Stimulated activated CD4-positive, alpha-beta T cell treated with anti-CD3 and anti-CD28 coated beads, TNF-alpha, amount 100 ng/mL, for 1 hour (primary cell): ENCODE data around the gene HK1.

Source experiments
- DNase-seq, 3 donors: peaks; one replicate each; pipeline ENCODE4 v3.0.0-alpha.2; 2020; ENCODE audit warnings: low read depth in 3 of 3, low spot score in 1 of 3

The HK1 gene

DNA sequence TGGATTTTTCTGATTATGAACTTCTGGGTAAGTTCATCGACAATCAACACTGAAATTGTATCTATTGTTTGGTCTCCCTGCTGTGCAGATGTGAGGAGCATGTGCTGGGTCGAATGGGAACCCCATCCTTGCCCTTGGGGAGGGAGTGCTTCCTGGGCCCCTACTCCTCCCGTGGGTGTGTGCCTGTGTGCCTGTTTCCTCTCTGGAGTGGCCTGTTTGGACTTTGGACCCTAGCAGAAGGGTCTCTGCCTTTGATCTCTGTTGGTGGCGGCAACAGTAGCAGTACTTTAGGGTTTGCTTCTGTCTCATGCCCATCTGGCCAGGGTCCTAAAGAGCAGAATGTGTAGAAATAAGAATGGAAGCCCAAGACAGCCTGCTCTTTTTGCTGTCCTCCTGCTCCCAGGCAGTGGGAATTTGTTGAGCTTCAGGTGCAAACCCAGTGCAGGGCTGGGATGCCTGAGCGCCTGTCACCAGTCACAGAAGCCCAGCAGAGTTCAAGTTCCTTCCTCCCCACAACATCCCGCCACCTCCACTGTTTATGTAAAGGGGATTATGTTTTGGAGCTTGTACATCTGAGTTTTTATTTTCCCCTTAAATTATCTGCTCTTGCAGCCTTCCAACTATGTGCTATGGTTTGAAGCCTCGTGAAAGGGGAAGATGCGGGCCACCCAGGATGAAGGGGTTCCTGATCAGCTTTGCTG, 139.9 kb downstream of the HK1 start:
- DNase-seq = no peak

DNA sequence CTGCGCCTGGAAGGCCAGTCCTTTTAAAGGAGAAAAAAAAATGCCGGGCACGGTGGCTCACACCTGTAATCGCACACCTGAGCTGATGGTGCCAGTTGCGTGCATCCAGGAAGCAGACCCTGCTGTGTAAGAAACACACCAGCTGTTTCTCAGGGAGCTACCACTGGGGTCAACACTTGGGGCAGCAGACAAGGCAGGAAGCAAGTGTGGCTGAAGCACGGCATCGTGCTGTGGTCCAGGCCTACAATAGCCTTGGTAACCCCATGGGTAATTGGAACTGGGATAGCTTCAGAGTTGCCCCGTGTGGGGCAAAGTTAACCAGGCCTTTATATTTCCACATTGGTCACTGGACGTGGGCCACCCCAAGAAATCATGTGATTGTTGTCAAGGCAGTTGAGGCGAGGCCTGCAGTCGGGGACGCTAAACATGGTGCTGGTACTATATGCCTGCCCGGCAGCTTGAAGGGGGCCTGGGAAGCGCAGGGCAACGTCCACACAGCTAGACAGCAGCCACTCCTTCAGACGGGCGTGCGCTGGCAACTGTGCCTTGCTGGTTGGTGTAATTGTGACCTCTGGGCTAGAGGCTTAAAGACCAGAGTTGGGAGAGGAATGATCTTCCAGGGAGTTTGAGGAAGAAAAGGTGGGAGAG, 140.9 kb downstream of the HK1 start:
- no peak for DNase-seq

DNA sequence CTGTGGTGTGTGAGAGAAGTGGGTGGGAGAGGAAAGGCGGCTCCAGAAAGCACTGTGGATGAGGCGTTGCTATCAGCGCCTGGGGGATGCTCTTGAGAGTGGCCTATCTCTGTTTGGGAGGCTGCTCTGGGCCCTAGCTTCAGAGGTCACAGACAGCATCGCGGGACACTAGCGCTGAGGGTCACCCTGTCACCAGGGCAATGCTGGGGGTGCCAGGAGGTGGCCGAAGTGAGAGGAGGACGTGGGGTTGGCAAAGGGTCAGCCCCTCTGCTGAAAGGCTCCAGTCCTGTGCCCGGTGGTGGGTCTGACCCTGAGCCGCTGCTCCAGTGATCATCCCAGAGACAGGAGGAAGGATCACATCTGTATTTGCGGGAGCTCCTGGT, 141.4 kb downstream of the HK1 start:
- DNase-seq = no peak

DNA sequence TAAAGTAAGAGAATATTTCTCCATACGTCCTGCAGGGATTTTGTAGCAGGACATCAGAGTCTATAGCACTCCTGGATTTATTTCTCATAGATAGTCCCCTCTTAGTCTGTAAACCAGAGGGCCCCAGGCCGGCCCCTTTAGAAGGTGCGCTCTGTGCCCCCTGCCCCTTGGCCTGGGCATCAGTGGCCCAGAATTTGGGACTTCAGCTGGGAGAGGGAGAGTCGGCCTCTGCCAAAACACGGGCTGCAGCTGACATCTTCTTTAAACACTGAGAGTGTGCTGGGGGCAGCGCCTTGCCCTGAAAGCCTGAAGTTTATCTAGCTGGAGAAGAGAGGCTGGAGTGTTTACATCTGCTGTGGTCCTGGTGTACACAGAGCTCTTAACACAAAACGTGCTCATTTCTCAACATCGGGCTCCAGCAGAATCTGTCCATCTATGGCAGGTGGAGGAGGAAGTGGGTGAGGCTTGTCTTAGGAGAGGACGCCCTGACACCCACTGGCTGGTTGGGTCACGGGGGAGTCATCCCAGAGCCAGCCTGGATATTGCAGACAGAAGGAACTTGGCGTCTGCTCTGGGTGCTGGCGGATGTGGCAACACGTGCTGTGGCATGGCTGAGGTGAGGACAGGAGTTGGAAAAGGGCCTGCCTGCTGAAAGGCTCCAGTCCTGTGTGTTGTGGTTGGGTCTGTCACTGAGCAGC, 143.5 kb downstream of the HK1 start:
- no peak for DNase-seq

DNA sequence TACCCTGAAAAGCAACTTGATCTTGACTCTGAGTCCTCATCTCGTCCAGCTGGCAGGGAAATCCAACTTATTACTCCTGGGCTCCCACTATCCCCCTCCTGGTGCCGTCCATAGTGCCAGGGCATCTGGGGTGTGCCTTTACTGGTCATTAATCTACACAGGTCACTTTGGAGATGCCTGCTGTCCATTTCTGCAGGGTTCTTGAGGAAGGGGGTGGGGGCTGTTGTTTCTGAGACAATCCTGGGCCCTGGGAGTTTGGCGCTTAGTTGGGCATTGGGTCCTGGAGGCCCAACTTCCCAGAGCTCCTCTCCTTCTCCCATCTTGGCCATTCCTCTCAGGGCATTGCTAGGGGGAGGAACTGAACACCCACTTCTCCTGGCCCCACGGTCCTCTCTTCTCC, 144.4 kb downstream of the HK1 start:
- DNase-seq = no peak

DNA sequence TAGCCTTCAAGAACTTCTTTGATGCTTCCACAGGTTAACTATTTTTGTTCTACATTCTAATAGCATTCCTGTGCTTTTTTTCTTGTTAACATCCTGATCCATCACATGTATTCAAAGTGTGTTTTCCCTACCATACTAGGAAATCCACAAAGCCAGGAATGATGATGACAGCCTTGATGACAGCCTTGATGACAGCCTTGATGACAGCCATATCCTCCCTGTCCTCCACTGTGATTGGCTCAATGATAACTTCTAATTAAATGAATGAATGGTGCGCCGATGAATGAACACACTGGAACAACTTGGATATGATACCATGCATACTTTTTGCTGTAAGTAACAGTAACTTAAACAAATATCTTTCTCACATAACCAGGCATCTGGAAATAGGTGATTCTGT, 146.7 kb downstream of the HK1 start:
- DNase-seq = no peak

DNA sequence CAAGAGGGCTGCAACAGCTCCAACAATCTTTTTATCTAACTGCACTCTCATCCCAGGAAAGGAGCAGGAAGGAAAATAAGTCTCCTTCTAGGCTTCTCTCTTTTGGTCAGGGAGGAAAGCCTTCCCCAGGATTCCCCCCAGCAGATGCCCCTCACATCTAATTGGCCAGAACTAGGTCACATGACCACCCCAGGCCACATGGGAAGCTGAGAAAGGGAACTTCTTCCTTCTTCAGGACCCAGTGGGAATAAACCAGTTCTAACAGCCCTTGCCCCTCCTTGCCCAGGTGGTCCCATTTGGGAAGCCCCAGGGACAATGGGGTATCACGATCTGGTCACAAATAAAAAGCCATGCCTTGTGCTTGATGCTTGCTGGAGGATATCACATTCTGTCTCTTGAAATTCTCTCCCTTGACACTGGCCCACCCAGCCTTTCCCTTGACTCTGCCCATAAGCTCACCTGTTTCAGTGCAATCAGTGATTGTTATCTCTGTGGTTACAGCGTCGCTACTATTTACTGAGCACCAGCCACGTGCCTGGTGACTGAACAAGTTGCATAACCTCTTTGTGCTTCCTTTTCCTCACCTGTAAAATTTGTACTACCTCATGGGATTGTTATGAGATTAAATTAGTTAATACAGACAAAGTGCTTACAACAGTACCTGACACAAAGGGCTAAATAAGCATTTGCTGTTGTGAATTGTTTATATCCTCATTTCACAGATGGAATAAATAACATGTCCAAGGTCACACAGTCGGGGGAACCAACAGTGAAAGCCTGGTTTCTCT, 147.4 kb downstream of the HK1 start:
- no peak for DNase-seq

DNA sequence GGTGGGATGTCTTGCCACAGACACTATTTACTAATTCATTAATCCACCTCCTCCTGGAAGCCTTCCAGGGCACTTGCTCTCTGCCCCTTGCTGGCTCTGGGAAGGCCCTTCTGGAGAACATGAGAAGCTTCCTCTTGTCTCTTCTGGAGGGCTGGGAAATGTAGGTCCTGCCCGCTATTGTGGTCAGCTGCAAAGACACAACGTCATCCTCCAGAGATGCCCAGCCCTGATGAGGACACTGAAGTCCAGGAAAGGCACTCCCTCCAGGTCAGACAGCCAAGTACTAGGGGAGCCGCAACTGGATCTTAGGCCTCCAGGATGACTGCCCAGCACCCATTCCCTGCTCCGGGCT, 148.1 kb downstream of the HK1 start:
- DNase-seq = no peak

DNA sequence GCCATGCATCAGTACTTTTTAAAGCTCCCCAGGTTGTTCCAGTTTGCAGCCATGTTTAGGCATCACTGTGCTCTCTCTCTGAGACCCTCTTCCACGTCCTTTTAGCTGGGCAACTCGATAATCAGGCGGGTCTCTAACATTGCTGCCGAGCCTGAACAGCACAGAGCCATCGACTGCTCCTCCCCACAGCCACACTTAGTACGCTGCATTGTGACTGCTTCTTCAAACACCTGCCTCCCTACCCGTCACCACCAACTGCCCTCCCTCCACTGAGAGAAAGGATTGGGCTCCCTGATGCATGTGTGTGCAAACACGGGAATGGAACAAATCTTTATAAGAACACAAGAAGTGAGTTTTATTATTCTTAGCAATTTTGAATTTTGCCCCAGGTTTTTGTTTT, 149.9 kb downstream of the HK1 start:
- no peak for DNase-seq

DNA sequence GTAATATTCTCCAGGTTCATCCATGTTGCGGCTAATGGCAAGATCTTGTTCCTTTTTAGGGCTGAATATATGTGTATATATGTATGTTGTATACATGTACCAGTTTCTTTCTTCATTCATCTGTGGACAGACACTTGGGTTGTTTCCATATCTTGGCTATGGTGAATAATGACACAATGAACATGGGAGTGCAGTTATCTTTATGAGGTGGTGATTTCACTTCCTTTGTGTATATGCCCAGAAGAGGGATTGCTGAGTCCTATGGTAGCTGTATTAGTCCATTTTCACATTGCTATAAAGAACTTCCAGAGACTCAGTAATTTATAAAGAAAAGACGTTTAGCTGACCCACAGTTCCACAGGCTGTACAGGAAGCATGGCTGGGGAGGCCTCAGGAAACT, 155.9 kb downstream of the HK1 start:
- no peak for DNase-seq

DNA sequence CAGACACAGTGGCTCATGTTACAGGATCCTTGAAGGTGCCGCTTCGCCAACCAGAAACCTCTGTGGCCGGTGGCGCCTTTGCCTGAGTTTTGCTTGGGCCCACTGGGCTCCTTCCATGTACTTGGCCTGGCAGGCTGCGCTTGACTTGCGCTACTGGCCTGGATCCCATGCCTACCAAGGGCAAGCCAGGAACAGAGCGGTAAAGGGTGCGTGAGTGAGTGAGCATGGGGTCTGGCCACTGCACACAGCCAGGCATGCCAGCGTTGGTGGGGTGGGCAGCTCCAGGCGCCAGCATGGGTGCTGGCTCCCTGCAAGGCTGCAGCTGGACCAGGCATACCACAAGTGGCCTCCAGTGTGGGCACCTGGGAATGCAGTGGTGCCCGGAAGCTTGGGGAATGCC, 156.6 kb downstream of the HK1 start:
- DNase-seq = no peak

DNA sequence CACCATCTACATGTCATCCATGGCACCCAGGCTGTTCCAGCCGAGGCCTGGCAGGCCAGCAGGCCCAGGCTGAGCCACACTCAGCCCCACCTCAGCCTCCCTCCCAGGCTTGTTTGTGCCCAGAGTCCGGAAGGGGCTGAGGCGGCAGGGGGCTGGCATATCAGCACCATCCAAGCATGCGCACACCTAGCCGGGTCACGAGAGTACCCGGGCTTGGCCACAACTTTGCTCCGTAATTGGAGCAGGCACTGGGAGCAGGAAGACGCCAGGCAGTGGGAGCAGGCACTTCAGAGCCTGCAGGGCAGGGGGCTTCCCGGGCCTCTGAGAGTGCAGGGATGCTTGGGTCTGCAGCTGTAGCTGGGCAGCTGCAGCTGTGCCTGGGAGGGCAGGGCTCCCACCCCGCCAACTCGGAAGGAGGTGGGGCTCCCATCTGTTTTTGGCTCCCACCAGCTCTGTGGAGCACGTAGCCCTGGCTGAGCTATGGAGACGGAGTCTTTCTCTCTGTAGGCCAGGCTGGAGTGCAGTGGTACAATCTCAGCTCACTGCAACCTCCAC, 157.7 kb downstream of the HK1 start:
- DNase-seq = no peak

DNA sequence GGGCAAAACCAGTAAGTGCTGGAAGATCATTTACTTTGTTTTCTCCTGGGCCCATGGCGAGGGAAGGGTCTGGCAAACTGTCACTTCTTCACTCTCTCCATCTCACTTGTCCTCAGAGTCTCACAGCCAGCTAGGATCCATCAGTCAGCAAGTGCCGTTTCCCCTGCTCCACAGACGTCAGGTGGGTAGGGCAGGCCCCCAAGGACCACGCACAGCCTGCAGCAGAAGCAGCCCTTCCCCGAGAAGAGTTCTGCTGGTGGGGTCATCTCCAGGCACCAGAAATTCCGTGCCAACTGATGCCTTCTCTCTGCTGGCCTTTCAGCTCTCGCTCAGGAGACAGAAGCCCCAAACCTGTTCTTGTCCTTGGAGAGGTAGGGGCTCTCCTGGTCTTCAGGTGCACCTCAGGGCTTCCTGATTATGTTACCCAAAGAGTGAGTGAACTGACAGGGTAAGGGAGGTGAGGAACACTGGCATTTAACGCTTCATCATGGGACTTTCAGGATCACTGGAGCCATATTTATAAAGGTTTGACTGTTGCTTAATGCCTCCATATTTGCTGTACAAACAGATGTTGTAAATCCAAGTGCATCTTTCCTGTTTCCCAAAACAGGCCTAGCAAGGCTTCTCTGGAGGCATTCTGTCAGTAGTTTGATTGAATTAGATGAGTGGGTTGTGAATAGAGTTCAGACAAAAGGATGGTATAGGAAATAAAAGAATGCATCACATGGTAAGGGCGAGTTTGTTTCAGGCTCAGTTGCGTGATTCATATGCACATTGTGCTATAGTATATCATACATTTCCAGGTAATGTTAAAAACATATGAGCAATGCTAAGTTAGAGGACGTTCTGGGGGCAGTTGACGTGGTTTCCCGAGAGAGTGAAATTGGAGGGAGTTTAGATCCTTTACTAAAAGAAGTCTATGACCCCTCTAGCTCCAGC, 159.3 kb downstream of the HK1 start:
- no peak for DNase-seq

DNA sequence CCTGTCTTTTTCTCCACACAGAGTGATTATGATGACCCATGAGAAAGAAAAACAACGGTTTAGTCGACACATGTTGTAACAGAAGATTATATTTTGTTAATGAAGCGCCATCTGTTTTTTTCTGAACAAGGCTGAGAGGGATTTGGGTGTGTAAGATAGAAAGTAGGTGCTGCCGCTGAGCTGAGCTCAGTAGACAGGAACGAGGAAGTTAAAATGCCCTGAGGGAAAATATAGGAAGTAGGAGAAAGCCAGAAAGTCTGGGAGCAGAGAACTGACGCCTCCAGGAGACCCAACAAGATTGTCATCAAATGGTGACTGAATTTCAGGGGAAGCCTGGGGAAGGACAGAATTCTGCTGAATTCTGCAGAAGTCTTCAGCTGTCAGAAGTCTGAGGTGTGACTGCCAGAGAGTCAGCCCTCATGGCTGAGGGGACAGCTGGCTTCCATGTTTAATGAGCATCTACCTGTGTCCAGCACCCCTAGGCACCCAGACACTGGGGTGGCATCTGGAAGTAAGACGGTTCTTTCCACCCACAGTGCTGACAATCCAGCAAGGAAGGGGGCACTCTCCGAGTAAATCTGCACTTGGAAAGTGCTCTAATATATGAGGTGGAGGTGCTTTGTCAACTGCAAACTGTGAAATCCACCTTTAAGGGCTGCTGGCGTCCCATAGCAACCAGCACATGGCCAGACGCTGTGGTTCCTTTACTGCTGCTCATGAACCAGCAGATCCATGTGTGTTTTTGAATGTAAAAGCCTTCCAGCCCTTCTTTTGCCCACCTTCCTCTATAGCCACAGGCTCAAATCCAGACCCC, 160.4 kb downstream of the HK1 start:
- no peak for DNase-seq

DNA sequence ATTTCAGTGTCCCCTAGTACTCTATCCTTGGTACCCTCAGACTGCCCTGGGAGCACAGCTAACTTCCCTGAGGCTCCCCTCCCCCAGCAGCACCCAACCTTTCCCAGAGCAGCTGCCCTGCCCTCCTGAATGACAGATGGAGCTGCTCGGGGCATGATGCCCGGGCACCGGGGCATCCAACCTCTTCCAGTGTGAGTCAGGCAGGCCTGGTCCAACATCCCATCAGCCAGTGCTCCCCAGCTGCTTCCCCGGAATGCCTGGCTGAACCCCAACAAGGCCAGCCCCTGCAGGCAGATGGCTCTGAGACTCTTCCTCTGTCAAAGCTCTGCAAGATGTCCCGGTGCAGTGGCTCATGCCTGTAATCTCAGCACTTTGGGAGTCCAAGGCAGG, 161.0 kb downstream of the HK1 start:
- no peak for DNase-seq

DNA sequence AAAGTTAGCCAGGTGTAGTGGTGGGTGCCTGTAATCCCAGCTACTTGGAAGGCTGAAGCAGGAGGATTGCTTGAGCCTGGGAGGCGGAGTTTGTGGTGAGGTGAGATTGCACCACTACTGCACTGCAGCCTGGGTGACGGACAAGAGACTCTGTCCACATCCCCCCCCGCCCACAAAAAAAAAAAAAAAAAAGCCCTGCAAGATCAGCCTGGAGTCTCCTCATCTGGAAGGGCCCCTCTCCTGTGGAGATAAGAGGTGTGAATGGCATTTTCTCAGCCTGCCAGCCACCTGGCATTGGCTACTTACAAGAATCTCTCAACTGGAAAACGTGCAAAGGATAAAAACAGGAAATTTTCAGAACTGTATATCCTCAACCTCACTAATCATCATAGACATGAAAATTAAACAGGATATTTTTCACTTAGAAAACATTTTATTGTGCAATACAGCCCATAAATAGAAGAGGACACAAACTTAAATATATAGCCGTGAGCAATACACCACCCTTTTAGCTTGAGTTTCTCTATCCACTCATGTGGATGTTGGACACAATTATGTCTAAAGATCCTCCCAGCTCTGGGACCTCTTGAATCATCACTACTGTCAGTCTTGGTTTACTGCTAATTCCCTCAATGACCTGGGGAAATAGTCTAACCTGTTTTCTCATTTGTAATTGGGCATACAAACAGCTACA, 161.7 kb downstream of the HK1 start:
- no peak for DNase-seq

DNA sequence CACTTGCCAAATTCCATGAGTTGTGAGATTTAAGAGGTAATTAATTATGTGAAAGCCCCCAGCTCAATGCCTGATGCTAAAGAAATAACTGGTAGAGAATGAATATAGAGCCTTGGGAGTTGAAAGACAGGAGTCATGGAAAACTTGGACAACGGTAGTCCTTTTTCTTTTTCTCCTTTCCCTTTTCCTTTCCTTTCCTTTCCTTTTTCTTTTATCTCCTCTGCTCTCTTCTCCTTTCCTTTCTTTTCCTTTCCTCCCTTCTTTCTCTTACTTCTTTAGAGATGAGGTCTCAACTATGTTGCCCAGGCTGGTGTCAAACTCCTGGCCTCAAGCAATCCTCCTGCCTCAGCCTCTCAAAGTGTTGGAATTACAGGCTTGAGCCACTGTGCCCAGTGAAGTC, 165.1 kb downstream of the HK1 start:
- no peak for DNase-seq

DNA sequence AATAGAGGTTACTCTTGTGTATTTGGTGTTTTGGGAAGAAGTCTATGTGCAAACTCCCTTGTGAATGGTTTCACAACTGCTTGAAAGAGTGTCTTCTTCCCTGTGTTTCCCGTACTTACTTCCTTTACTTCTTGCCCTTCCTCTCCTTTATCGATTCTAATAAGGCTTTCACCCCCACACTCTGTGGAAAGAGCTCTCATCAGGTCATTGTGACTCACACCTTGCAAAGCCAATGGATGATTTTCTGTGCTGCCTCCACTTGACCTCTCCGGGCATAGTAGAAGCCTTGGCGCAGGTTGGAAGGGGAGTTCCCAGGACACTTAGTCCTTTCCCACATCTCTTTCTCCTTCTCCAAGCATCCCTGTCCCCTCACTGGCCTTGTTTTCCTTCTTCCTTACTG, 166.7 kb downstream of the HK1 start:
- no peak for DNase-seq

DNA sequence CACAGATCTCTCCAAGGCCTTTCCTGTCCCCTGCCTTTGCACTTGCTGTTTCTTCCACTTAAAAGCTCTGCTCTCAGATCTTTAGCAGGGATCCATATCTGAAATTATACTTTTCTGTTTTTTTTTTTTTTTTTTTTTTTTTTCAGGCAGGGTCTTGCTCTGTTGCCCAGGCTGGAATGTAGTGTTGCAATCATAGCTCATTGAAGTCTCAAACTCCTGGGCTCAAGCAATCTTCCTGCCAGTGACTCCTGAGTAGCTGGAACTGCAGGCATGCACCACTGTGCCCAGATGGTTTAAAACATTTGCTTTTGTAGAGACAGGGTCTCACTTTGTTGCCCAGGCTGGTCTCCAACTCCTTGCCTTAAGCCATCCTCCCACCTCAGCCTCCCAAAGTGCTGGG, 167.9 kb downstream of the HK1 start:
- no peak for DNase-seq
